ENCODE results near the gene BCORL1. TPM values are rescaled to one million over a fixed set of nuclear protein-coding genes. Genes with fewer than 3 reads are reported as not detected.

BCORL1 gene
- total RNA-seq, 1 experiment from 2014 or later, result 30.8 TPM

DNA sequence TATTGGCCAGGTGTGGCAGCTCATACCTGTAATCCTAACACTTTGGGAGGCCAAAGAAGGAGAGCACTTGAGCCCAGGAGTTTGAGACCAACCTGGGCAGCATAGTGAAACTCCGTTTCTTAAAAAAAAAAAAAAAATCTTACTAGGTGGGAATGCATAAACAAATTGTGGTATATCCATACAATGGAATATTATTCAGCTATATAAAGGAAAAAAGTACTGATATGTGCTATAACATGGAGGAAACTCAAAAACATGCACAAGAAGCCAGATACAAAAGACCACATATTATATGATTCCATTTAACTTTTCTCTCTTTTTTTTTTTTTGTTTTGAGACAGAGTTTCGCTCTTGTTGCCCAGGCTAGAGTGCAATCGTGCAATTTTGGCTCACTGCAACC lies 13.5 kb upstream of the BCORL1 start:
- Histone ChIP-seq H4K20me1 (ENCODE audit: insufficient read depth) (no peaks in the 10 kb centered on the region), H3K27me3 (ENCODE audit: insufficient read depth, low read length) (no peaks in the 10 kb centered on the region), H3K79me2 (ENCODE audit: insufficient read depth, low read length) (no peaks in the 10 kb centered on the region), H3K9me2 (ENCODE audit: insufficient read depth) (no peaks in the 10 kb centered on the region), H3K4me3 (replicated peaks in 1 of 2; ENCODE audit: low read depth in 1 of 2, low read length in 2 of 2) (no peak overlapping the region), H3K9me3 (ENCODE audit: control insufficient read depth in 1 of 2, insufficient read depth in 1 of 2, low read depth in 1 of 2, low read length in 2 of 2) (no peaks in the 10 kb centered on the region), H3K4me2 (ENCODE audit: low read length) (no peak overlapping the region), H3K36me3 (ENCODE audit: control insufficient read depth in 1 of 2, insufficient read depth in 2 of 2, low read length in 2 of 2) (no peaks in the 10 kb centered on the region), H2AFZ (ENCODE audit: low read depth, low read length, poor library complexity, severe bottlenecking) (no peak overlapping the region), H3K27ac (ENCODE audit: low read depth, low read length) (no peak overlapping the region), H3K4me1 (ENCODE audit: control insufficient read depth in 1 of 2, insufficient read depth in 2 of 2, low read length in 2 of 2) (no peaks in the 10 kb centered on the region), H3K9ac (ENCODE audit: low read length) (no peak overlapping the region)
- RAD21 ChIA-PET (ENCODE audit: low non-redundant PET in 1 of 2, low total read pairs in 2 of 2, uncharacterized antibody in 2 of 2, unreplicated experiment in 2 of 2), result no interaction called here
- CTCF ChIA-PET, result no interaction called here
- POLR2A ChIA-PET, result no interaction called here
- BruUV-seq (replicated peaks), result no TSS peak
- intact Hi-C loops (cut with micrococcal nuclease), result no loop called here
- DNase-seq (ENCODE audit: low read depth, low spot score), result no peak
- no peak for TF ChIP-seq EZH2phosphoT487 (IDR thresholded peaks at IDR 0.05; ENCODE audit: borderline replicate concordance)
- no peak for TF ChIP-seq ELF1 (IDR thresholded peaks at IDR 0.05; ENCODE audit: borderline replicate concordance, low read depth)
- no peak for TF ChIP-seq POLR2A (IDR thresholded peaks at IDR 0.05; ENCODE audit: borderline replicate concordance, extremely low read depth, insufficient read depth, insufficient read length)
- TF ChIP-seq CEBPB (IDR thresholded peaks at IDR 0.05; ENCODE audit: low read depth), result no peak
- no peak for TF ChIP-seq CBX3 (IDR thresholded peaks at IDR 0.05; ENCODE audit: low read depth)
- TF ChIP-seq ZNF274 (IDR thresholded peaks at IDR 0.05; ENCODE audit: low read depth, low read length), result no peak
- ATAC-seq, result no peak

DNA sequence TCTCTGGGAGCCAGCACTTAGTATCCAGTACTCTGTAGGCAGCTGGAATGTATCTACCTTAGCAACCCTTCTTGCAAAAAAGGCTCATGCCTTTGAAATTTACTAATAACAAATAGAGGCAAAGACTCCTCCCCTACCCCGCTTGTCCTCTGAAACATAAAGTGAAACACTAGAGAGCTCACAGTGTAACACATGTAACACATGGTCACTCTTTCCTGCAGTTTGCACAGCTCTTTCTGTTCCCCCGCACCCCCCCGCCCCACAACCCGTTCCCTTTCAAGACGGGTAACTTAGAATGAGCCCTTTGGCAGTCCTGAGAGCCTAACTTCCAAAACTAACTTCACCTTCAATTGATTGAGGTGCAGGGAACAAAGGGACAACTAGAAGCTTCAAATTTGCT lies 6.0 kb upstream of the BCORL1 start:
- H3K27me3 ChIP-seq (ENCODE audit: insufficient read depth, low read length), result no peaks in the 10 kb centered on the region
- no TSS peak for BruUV-seq (replicated peaks)
- H3K36me3 ChIP-seq (ENCODE audit: control insufficient read depth in 1 of 2, insufficient read depth in 2 of 2, low read length in 2 of 2), result no peaks in the 10 kb centered on the region
- no peaks in the 10 kb centered on the region for H3K79me2 ChIP-seq (ENCODE audit: insufficient read depth, low read length)
- no peak overlapping the region for H3K27ac ChIP-seq (ENCODE audit: low read depth, low read length)
- no peak overlapping the region for H3K4me3 ChIP-seq (replicated peaks in 1 of 2; ENCODE audit: low read depth in 1 of 2, low read length in 2 of 2)
- DNase-seq (ENCODE audit: low read depth, low spot score) (no peak), ATAC-seq (no peak)
- no peaks in the 10 kb centered on the region; a peak in 1 of 4 replicates for H3K4me1 ChIP-seq (ENCODE audit: control insufficient read depth in 1 of 2, insufficient read depth in 2 of 2, low read length in 2 of 2)
- H3K4me2 ChIP-seq (ENCODE audit: low read length), result no peak overlapping the region
- H2AFZ ChIP-seq (ENCODE audit: low read depth, low read length, poor library complexity, severe bottlenecking), result no peak overlapping the region
- H3K9ac ChIP-seq (ENCODE audit: low read length), result no peak overlapping the region
- ChIA-PET CTCF (no interaction called here), RAD21 (ENCODE audit: low non-redundant PET in 1 of 2, low total read pairs in 2 of 2, uncharacterized antibody in 2 of 2, unreplicated experiment in 2 of 2) (no interaction called here), POLR2A (no interaction called here)
- intact Hi-C loops (cut with micrococcal nuclease), result no loop called here
- H3K9me2 ChIP-seq (ENCODE audit: insufficient read depth), result no peaks in the 10 kb centered on the region
- H4K20me1 ChIP-seq (ENCODE audit: insufficient read depth), result no peaks in the 10 kb centered on the region
- H3K9me3 ChIP-seq (ENCODE audit: control insufficient read depth in 1 of 2, insufficient read depth in 1 of 2, low read depth in 1 of 2, low read length in 2 of 2), result no peaks in the 10 kb centered on the region
- no peak for TF ChIP-seq FOSL1 (IDR thresholded peaks at IDR 0.05; ENCODE audit: low read depth)
- no peak for TF ChIP-seq CEBPB (IDR thresholded peaks at IDR 0.05; ENCODE audit: low read depth)
- TF ChIP-seq SRF (IDR thresholded peaks at IDR 0.05; ENCODE audit: low read depth), result no peak
- TF ChIP-seq SP1 (IDR thresholded peaks at IDR 0.05; ENCODE audit: low read depth), result no peak
- no peak for TF ChIP-seq POLR2AphosphoS5 (IDR thresholded peaks at IDR 0.05; ENCODE audit: low read depth, low read length)
- TF ChIP-seq, protein P1, sequence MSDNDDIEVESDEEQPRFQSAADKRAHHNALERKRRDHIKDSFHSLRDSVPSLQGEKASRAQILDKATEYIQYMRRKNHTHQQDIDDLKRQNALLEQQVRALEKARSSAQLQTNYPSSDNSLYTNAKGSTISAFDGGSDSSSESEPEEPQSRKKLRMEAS (IDR thresholded peaks at IDR 0.05), result no peak
- no peak for TF ChIP-seq EZH2phosphoT487 (IDR thresholded peaks at IDR 0.05; ENCODE audit: borderline replicate concordance)
- TF ChIP-seq, protein P2, sequence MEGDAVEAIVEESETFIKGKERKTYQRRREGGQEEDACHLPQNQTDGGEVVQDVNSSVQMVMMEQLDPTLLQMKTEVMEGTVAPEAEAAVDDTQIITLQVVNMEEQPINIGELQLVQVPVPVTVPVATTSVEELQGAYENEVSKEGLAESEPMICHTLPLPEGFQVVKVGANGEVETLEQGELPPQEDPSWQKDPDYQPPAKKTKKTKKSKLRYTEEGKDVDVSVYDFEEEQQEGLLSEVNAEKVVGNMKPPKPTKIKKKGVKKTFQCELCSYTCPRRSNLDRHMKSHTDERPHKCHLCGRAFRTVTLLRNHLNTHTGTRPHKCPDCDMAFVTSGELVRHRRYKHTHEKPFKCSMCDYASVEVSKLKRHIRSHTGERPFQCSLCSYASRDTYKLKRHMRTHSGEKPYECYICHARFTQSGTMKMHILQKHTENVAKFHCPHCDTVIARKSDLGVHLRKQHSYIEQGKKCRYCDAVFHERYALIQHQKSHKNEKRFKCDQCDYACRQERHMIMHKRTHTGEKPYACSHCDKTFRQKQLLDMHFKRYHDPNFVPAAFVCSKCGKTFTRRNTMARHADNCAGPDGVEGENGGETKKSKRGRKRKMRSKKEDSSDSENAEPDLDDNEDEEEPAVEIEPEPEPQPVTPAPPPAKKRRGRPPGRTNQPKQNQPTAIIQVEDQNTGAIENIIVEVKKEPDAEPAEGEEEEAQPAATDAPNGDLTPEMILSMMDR (IDR thresholded peaks at IDR 0.05 in 2 of 3, conservative IDR thresholded peaks at IDR 0.05 in 1 of 3; ENCODE audit: borderline replicate concordance in 1 of 3, insufficient read depth in 1 of 3, low read depth in 2 of 3, low read length in 2 of 3), result no peak
- no peak for TF ChIP-seq EGR1 (IDR thresholded peaks at IDR 0.05; ENCODE audit: low read depth)
- TF ChIP-seq EZH2 (IDR thresholded peaks at IDR 0.05), result no peak
- no peak for TF ChIP-seq CBX3 (IDR thresholded peaks at IDR 0.05; ENCODE audit: low read depth)
- TF ChIP-seq JUND (IDR thresholded peaks at IDR 0.05), result no peak
- TF ChIP-seq, protein P3, sequence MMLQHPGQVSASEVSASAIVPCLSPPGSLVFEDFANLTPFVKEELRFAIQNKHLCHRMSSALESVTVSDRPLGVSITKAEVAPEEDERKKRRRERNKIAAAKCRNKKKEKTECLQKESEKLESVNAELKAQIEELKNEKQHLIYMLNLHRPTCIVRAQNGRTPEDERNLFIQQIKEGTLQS (IDR thresholded peaks at IDR 0.05), result no peak
- TF ChIP-seq, protein P4, sequence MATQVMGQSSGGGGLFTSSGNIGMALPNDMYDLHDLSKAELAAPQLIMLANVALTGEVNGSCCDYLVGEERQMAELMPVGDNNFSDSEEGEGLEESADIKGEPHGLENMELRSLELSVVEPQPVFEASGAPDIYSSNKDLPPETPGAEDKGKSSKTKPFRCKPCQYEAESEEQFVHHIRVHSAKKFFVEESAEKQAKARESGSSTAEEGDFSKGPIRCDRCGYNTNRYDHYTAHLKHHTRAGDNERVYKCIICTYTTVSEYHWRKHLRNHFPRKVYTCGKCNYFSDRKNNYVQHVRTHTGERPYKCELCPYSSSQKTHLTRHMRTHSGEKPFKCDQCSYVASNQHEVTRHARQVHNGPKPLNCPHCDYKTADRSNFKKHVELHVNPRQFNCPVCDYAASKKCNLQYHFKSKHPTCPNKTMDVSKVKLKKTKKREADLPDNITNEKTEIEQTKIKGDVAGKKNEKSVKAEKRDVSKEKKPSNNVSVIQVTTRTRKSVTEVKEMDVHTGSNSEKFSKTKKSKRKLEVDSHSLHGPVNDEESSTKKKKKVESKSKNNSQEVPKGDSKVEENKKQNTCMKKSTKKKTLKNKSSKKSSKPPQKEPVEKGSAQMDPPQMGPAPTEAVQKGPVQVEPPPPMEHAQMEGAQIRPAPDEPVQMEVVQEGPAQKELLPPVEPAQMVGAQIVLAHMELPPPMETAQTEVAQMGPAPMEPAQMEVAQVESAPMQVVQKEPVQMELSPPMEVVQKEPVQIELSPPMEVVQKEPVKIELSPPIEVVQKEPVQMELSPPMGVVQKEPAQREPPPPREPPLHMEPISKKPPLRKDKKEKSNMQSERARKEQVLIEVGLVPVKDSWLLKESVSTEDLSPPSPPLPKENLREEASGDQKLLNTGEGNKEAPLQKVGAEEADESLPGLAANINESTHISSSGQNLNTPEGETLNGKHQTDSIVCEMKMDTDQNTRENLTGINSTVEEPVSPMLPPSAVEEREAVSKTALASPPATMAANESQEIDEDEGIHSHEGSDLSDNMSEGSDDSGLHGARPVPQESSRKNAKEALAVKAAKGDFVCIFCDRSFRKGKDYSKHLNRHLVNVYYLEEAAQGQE (IDR thresholded peaks at IDR 0.05; ENCODE audit: low read depth), result no peak
- TF ChIP-seq TCF7L2 (IDR thresholded peaks at IDR 0.05; ENCODE audit: borderline replicate concordance, extremely low read depth, insufficient read depth, insufficient read length), result no peak
